CD1c-positive myeloid dendritic cell (primary cell): ENCODE data around the gene RUBCNL.
"Not testable (repeated sequence)": the region's sequence is repeated elsewhere in the genome, so short reads cannot be mapped to it uniquely, and the experiment has no call there.

Source experiments
- DNase-seq: peaks from one replicate; pipeline ENCODE4 v3.0.0-alpha.2; 2016; ENCODE audit errors: extremely low spot score

Gene RUBCNL, protein sequence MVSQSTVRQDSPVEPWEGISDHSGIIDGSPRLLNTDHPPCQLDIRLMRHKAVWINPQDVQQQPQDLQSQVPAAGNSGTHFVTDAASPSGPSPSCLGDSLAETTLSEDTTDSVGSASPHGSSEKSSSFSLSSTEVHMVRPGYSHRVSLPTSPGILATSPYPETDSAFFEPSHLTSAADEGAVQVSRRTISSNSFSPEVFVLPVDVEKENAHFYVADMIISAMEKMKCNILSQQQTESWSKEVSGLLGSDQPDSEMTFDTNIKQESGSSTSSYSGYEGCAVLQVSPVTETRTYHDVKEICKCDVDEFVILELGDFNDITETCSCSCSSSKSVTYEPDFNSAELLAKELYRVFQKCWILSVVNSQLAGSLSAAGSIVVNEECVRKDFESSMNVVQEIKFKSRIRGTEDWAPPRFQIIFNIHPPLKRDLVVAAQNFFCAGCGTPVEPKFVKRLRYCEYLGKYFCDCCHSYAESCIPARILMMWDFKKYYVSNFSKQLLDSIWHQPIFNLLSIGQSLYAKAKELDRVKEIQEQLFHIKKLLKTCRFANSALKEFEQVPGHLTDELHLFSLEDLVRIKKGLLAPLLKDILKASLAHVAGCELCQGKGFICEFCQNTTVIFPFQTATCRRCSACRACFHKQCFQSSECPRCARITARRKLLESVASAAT

DNA sequence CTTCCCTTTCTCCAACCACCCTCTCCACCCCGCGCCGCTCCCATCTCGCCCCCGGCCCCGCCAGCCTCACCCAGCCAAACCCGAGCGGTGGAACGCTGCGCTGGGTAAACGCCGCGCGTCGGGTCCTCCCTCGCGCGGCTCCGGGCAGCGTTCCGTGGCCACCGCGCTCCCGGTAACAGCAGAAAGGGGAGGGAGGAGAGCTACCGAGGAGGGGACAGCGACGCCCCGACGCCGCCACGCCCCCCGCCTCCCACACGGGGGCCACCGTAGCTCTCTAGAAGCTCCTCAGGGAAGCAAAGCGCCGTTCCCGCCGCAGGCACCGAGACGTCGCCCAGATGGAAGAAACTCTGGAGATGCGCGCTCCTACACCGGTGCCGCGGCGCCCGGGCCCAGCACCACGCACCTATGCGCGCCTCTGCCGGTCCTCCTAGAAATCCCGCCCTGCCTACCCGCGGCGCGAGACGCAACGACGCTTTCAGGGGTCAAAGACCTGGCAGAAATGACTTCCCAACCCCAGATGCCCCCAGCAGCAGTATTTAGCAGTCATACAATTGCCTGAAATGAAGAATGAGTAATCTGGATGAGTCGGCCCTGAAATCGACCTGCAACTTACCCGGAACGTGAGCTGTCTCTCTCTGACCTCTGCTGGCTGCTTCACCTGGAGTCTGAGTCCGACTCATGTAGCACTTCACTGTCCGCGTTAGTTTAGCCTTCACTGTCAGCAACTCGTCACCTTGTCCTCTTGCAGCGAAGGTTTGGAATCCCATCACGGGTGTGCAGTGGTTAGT, at the start of gene RUBCNL:
Gene RUBCNL, minus strand, starts transcription at position 189 of the 788 bp plus-strand sequence. CDS start 14,777 bp downstream, outside the sequence.
- DNase-seq, result peak; percentile 41

DNA sequence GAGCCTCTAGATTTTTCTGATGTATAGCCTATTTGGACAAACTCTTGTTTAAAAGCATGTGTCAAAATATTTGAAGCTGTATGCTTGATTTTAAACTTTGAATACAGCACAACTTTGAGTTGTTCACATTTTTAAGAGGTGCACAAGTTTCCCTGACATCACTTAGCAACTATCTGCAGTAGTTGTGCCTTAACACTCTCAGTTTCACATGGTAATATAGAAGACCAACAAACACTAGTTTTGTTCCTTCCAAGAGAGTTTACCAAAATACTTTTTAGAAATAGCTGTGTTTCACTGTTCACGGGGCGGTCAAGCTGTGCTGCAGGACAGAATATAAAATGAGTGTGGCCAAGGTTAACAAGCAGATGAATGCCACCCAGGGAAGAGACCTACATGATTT, 42.5 kb upstream of the RUBCNL start:
- not testable (repeated sequence) for DNase-seq

DNA sequence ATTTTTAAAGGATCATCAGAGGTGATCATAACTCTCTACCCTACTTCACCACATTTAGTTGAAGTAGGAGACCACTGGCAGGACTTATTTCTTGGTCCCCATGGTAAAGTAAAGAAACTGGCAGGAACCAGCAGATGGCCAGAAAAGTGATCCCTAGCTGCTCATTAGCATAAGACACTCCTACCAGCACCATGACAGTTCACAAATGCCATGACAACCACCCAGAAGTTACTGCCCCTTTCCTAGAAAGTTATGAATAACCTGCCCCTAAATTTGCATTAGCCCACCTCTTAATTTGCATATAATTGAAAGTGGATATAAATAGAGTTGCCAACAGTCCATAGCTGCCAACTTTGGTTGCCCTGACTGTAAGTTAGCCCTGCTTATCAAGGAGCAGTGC, 18.4 kb upstream of the RUBCNL start:
- DNase-seq, result no peak

DNA sequence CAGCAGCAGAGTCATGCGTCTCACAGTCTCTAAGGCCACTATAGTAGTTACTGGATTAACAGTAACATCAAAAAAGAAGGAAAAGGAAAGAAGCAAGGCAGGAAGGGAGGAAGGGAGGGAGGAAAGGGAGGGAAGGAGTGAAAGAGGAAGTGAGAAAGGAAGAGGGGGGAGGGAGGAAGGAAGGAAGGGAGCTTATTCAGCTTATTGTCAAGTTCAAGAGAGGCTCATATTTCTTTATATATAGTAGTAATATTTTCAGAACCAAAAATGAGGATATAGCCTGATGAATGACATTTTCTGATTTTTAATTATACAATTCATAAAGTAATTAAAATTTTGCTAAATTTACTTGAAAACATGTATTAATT, 17.7 kb upstream of the RUBCNL start:
- DNase-seq, result no peak

DNA sequence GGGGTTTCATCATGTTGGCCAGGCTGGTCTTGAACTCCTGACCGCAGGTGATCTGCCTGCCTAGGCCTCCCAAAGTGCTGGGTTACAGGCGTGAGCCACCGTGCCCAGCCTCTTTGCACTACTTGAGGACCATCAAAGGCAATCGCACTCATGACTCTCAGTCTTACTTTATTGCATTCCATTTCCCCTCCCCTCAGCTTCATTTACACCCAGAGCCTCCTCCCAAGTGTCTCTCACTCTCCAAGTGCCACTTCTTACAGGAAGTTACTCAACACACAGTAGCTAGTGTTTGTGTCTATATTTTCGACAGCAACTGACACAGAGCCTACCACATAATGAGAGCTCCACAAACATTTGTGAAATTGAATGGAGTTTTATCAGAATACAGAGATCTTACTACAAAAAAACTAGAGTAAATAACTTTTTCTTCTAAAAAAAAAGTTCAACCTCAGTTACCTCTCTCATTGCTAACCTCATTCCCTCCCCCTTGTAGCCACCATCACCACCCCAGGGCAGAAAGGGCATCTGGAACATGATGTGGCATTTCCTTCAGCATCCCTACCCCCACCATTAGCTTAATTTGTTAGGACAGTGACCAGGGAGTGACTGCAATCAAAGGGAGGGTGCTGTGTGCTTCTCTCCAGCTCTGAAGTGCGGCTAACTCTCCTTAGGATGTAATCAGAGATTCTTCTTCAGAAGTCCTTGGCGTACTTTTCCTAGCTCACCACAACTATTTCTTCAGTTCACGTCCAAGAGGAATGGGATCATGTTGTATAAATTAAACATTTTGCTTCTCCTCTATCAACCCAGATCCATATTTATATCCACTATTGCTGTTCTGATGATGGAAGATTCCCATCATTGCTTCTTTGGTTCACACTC, 17.0 kb upstream of the RUBCNL start:
- peak; percentile 65 for DNase-seq

DNA sequence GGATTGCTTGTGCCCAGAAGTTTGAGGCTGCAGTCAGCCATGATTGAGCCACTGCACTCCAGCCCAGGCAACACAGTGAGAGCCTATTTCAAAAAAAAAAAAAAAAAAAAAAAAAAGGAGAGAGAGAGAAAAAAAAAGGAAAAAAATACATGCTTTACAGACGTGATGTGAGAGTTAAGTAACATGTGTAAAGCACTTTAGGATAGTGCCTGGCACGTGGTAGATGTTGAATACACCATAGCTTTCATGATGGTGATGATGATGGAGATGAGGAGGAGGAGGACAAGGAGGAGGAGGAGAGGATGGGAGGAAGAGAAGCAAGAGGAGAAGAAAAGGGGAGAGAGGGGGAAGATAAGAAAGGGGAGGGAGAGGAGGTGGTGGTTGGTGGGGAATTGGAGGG, 15.1 kb upstream of the RUBCNL start:
- no peak for DNase-seq

DNA sequence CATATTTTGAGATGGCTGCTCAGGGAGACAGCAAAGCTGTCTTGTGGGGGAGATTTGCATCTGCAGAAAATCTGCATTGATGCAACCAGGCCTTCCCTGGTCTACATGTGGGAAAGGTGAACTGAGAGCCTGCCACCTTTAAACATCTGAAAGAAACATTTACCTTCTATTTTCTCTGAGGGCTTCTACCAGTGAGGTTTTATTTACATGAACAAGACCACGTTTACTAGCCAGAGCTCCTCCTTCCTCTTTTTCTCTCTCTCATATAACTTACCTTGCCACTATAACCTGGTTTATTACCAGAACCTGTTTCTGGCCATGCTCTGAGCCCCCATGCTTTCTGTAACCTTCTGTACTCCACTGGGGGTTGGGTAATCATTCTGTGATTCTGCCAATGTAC, 14.4 kb upstream of the RUBCNL start:
- DNase-seq, result no peak

DNA sequence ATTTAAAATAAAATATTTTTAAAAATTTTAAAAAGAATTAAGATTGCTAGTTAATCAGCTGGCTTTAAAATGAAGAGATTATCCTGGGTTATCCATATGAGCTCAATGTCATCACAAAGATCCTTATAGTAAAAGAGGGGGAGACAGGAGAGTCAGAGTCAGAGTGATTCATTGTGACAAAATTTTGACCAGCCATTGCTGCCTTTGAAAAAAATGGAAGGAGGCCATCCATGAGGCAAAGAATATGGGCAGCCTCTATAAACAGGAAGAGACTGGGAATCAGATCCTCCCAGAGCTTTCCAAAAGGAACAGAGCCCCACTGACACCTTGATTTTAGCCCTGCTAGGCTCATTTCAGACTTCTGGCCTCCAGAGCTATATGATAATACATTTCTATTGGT, 9.3 kb upstream of the RUBCNL start:
- no peak for DNase-seq

DNA sequence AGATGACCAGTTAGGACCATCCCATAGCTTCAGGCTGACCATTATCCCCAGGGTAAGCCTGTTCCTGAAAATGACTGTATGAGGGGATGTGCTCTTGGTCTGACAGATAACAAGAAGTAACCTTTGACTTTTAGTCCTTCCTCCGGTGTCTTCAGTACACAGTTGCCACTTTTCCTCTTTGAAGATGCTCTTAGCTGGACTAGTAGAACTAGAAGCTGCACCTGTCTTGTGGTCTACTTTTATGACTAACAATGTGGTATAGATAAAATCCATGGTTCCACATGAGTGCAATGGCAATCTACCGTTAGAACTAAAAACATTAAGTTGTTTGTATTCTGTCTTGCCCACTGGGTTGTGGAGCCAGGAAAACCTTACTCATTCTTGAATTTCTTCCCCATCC, 5.9 kb upstream of the RUBCNL start:
- no peak for DNase-seq

DNA sequence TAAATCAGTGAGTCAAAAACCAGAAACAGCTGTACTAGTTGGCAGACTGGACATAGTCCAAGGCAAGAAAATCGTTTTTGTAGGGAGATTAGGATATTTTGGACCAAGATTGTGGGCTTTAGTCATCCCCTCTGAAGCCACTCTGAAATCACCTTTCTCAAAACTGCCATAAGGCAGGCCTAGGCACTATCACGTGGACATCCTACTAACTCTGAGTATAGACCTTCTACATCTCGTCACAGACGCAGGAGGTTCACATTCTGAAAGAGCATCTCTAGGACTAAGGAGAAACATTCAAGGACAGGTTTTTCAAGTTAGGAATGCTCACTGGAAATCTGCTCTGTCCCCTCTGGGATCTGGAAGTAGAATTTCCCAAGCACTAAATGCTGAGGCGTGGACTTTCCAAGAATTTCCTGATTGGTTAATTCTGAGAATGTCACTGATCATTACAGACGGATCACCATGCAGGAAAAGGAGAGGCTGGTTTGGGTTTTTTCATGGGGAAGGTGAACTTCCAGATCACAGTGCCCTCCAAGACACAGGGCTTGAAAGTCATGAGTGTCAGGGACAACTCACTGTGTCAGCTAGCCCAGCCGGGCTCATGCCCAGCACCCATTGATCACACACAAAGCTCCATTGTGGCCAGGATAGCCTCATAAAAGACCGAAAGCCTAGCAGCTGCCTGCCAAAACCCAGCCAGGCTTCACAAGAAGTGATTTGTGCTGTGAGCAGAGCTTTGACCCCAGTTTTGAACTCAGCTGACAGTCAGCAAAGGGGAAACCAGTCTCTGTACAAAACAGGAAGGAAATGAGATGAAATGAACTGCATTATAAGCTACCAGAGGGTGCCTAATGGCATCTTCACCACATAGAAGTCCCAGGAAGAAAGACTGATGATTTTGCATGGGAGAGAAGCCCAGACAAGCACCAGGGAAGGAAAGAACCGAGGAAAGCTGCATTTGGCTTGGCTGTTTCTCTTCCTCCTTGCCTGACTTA, 2.7 kb upstream of the RUBCNL start:
- DNase-seq, result peak; percentile 69

DNA sequence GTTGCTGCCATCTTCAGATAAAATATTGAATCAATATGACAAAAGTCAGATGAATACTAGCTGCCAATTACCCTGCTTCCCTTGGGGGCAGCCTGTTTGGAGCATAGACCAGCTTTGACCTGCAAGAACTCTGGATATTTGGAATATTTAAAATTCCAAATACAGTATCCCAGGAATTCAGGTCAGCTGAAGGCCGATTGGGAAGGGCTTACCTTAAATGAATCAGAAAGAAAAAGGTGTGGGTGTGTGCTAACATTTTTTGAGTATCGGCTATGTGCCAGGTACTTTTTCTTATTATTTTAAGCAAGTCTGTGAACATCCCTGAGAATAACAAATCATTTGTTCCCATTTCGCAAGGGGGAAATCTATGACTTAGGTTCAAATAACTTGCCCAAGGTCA, 1.8 kb upstream of the RUBCNL start:
- DNase-seq, result no peak

DNA sequence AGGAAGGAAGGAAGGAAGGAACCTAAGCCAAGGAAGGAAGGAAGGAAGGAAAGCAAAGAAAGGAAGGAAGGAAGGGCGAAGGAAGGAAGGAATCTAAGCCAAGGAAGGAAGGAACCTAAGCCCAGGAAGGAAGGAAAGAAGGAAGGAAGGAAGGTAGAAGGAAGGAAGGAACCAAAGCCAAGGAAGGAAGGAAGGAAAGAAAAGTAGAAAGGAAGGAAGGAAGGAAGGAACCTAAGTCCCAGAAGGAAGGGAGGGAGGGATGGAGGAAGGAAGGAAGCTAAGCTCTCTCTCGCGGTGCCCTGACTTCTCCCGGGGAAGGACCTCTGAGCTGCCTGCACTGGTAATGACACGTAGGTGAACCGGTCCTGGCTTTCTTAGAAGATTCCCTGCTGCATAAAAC, 1.3 kb upstream of the RUBCNL start:
- no peak for DNase-seq

DNA sequence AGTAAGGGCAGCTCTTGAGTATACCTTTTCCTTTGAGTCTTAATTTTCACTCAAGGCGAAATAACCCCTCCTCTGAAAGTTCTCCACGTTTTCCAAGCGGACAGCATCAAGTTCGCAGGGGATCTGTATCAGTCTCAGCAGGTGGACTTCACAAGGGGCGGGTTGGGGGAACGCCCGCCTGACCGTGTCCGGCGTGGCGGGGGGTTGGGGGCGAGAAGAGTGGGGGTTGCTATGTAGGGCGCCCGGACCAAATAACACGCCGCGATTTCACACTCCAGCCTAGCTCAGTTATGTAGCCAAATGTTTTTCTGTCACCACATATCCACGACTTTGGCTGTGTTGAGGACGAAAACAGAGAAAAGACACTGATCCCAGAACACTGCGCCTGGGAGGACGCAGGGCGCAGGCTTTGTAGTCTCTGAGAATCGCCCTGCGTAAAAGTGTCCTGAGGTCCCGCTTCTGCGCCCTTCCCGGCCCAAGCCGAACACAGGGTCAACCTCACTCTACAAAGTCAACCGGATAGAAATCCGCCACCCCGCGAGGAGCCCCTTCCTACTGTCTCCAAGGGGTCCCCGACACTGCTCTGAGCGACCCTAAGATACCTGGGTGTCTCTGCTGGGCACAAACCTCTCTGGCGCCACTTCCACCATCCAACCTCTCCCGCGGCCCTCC, 524 bp downstream of the RUBCNL start:
- no peak for DNase-seq

DNA sequence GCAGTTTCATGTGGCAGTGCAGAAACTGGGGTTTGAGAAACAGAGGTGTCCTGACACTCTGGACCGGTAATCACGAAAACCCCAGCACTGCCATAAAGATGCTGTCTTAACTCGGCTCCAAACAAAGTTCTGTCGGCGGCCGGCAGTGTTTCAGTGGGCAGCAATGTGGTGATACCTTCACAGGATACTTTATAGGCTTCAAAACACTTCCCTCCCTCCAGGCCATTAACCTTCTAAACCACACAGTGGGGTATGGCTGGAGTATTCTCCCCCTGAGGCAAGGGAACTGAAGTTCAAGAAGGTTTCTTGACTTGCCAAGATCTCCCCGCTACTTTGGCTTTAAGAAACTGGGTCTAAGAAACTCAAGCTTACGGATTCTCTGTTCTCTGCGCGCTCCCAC, 1.1 kb downstream of the RUBCNL start:
- DNase-seq, result no peak

DNA sequence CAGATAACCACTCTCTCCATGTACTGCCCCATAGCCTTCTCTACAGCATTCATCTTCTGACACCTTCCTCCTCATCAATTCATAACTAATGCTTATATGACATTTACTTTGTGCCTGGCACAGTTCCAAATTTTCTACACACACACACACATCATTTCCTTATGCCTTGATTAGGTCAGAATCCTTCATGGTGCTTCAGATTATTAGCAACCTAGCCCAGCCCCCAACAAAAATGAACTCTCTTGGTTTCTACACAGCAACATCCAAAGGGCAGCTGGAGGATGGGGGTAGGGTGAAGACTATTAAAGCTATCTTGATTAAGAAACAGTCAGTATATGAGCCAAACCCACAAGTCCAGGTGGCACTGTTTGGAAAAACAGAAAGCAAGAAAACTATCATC, 3.7 kb downstream of the RUBCNL start:
- DNase-seq, result no peak

DNA sequence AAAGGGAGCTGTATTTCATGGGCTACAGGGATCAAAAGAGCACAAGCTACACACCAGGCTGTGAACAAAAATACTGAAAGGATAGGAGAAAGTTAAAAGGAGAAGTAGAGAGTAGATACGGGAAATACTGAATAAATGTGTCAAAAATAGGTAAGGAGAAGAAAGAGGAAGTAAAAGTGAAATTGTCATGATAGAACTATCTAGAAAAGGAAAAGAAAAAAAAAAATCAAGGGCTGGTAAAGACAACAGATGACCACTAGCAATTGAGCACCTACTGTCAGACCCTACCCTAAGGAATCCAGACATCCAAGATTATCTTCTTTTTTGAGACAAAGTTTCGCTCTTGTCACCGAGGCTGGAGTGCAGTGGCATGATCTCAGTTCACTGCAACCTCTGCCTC, 4.8 kb downstream of the RUBCNL start:
- no peak for DNase-seq

DNA sequence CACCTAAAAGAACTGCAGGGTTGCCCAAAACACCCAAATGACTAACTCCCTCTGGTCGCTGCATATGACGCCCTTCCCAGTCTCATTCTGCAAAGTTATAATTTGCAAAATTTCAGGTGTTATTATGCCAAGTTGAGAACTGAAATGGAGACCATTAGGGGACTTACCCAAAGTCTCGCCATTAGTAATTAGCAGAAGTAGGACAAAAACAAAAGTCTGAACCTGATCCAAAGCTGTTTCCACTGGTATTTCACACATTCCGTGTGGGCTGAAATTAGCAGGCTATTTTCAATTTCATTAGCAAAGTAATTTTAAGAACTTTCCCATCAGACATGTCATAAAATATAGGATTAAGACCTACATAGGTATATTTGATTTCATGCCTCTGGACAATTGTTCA, 6.8 kb downstream of the RUBCNL start:
- no peak for DNase-seq

DNA sequence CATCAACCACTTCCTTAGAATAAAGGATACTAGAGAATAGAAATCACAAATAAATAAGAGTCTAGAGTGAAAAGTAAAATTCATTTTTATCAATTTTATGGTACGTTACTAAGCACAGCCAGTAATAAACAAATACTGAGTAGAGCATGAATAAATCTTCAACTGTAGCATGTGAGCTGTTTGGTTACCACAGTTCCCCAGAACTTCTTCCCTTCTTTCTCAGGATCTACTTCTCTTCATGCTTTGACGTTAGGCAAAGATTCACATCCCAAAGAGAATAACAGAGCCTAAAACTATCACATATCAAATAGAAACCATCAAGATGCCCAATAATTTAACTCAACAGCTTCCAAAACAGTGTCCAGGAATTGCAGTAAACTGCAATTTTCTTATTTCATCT, 7.4 kb downstream of the RUBCNL start:
- DNase-seq, result no peak

DNA sequence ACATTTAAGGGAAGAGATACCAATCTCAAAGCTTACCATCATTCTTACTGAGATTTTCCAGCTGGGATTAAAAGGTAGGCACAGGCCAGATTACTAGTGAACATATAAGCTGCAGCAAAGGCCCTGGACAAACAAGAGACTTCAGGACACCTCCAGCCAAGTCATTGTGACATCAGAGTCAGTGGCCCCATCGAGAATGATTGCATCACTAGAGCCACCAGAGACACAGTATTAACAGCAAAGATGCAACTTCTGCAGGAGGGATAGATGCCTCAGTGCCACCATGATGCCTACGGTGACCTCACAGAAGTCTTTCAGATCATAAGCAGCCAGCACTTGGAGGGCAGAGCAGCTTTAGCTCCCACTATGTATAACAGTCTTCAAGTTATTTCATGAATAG, 8.6 kb downstream of the RUBCNL start:
- DNase-seq, result peak; percentile 33

DNA sequence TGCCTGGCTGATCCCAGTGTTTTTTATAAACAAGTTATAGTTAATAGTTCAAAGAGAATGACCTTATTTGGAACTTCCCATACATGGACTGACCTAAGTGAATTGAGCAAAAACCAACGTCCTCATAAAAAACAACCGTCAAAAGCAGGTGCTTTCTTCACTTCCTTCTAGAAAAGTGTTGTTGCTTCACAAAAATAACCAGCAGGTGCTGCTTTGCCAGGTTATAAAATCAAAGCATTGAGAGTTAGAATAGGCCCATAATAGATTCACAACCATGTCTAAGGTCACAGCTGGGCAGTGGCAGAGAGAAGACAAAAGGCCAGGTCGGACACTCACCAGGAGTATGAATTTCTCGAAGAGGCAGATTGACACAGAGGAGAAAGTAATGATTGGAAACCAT, 9.5 kb downstream of the RUBCNL start:
- no peak for DNase-seq
